Smooth muscle cell of the umbilical artery (primary cell): ENCODE measurements around the gene CBR4. TPM values are rescaled to one million over a fixed set of nuclear protein-coding genes. Genes with fewer than 3 reads are reported as not detected.

ENCODE experiments used
- total RNA-seq: library from RNA; depleted of rRNA; stranded (reverse); fragments of >200 nt; gene quantifications from 2 replicates; pipeline ENCODE4 v1.2.3, GENCODE V29; 2014

CBR4 gene
- total RNA-seq, result 14.6 and 15.5 TPM in 2 replicates

GRCh38 chr4:169010125-169011023 lies at the start of gene CBR4:
Gene CBR4 (minus strand): TSS chr4:169010255. CDS start chr4:169010089, 166 bp downstream.

